H9 (cell line): ENCODE measurements around the gene TRABD2B. TPM values are rescaled to one million over a fixed set of nuclear protein-coding genes. Genes with fewer than 3 reads are reported as not detected.

Experiments used
- DNase-seq: peaks from one replicate; pipeline ENCODE4 v3.0.0-alpha.2; 2017
- H2AFZ ChIP-seq: one replicate; pipeline ENCODE4 v1.6.1; 2013; ENCODE audit warnings: mild to moderate bottlenecking, low read length, control low read depth, moderate library complexity
- H2AK5ac ChIP-seq: 2 replicates; pipeline ENCODE4 v1.6.1; 2013; ENCODE audit warnings: low read length, control low read depth, mixed read lengths; ENCODE audit not compliant: insufficient read length
- H2BK120ac ChIP-seq: one replicate; pipeline ENCODE4 v1.6.1; 2013; ENCODE audit warnings: low read depth, mild to moderate bottlenecking, low read length, control low read depth, inconsistent platforms; ENCODE audit not compliant: poor library complexity, severe bottlenecking
- H2BK12ac ChIP-seq: 2 replicates; pipeline ENCODE4 v1.6.1; 2013; ENCODE audit warnings: low read length, control low read depth, mixed read lengths, low read depth; ENCODE audit not compliant: insufficient read length
- H2BK15ac ChIP-seq: 2 replicates; pipeline ENCODE4 v1.6.1; 2013; ENCODE audit warnings: low read depth, low read length, control low read depth
- H2BK20ac ChIP-seq: one replicate; pipeline ENCODE4 v1.6.1; 2013; ENCODE audit warnings: low read depth, mild to moderate bottlenecking, low read length, control low read depth, inconsistent platforms; ENCODE audit not compliant: poor library complexity, severe bottlenecking
- H2BK5ac ChIP-seq: 2 replicates; pipeline ENCODE4 v1.6.1; 2013; ENCODE audit warnings: low read length, control low read depth, mixed read lengths; ENCODE audit not compliant: insufficient read length
- H3K14ac ChIP-seq: 2 replicates; pipeline ENCODE4 v1.6.1; 2013; ENCODE audit warnings: low read length, control low read depth; ENCODE audit not compliant: insufficient read depth
- H3K18ac ChIP-seq: 2 replicates; pipeline ENCODE4 v1.6.1; 2013; ENCODE audit warnings: low read depth, mild to moderate bottlenecking, mixed read lengths, low read length, control low read depth; ENCODE audit not compliant: insufficient read length
- H3K23ac ChIP-seq: 2 replicates; pipeline ENCODE4 v1.6.1; 2013; ENCODE audit warnings: low read length, control low read depth, mixed read lengths, low read depth; ENCODE audit not compliant: insufficient read length
- H3K23me2 ChIP-seq: 2 replicates; pipeline ENCODE4 v1.6.1; 2013; ENCODE audit warnings: low read depth, mild to moderate bottlenecking, mixed read lengths, low read length, control low read depth; ENCODE audit not compliant: insufficient read length, poor library complexity, severe bottlenecking
- H3K27ac ChIP-seq: 2 replicates; pipeline ENCODE4 v1.5.1; 2013; ENCODE audit warnings: low read length, control low read depth, mixed read lengths, low read depth; ENCODE audit not compliant: insufficient read length
- H3K27me3 ChIP-seq: 2 replicates; pipeline ENCODE4 v1.6.1; 2013; ENCODE audit warnings: low read length, control low read depth, inconsistent platforms; ENCODE audit not compliant: insufficient read depth
- H3K4ac ChIP-seq: 2 replicates; pipeline ENCODE4 v1.6.1; 2013; ENCODE audit warnings: low read depth, mild to moderate bottlenecking, control low read depth, inconsistent platforms, low read length, moderate library complexity
- H3K4me1 ChIP-seq: 2 replicates; pipeline ENCODE4 v1.6.1; 2013; ENCODE audit warnings: low read length, control low read depth, inconsistent platforms; ENCODE audit not compliant: insufficient read depth
- H3K4me2 ChIP-seq: 2 replicates; pipeline ENCODE4 v1.6.1; 2013; ENCODE audit warnings: low read length, control low read depth, mixed read lengths; ENCODE audit not compliant: insufficient read length, insufficient read depth
- H3K56ac ChIP-seq: 2 replicates; pipeline ENCODE4 v1.6.1; 2013; ENCODE audit warnings: low read depth, mild to moderate bottlenecking, mixed read lengths, low read length, control low read depth; ENCODE audit not compliant: insufficient read length
- H3K79me1 ChIP-seq: 2 replicates; pipeline ENCODE4 v1.6.1; 2013; ENCODE audit warnings: low read depth, mild to moderate bottlenecking, moderate library complexity, low read length, control low read depth, inconsistent platforms; ENCODE audit not compliant: insufficient read depth, poor library complexity, severe bottlenecking
- H3K79me2 ChIP-seq: 2 replicates; pipeline ENCODE4 v1.6.1; 2013; ENCODE audit warnings: low read length, control low read depth, inconsistent platforms; ENCODE audit not compliant: insufficient read depth
- H3K9ac ChIP-seq: 2 replicates; pipeline ENCODE4 v1.6.1; 2013; ENCODE audit warnings: low read length, control low read depth, mixed read lengths; ENCODE audit not compliant: insufficient read length; ENCODE audit errors: extremely low read depth
- H3K9me3 ChIP-seq: one replicate; pipeline ENCODE4 v1.6.1; 2013; ENCODE audit warnings: low read depth, low read length, inconsistent platforms; ENCODE audit not compliant: control insufficient read depth
- H3T11ph ChIP-seq: one replicate; pipeline ENCODE4 v1.6.1; 2013; ENCODE audit warnings: mild to moderate bottlenecking, low read length, control low read depth, inconsistent platforms
- H4K20me1 ChIP-seq: one replicate; pipeline ENCODE4 v1.6.1; 2013; ENCODE audit not compliant: control insufficient read depth, insufficient read length, insufficient read depth
- H4K5ac ChIP-seq: 2 replicates; pipeline ENCODE4 v1.6.1; 2013; ENCODE audit warnings: low read depth, mild to moderate bottlenecking, mixed read lengths, low read length, control low read depth; ENCODE audit not compliant: insufficient read length
- H4K8ac ChIP-seq: replicated peaks from 2 replicates; pipeline ENCODE4 v1.6.1; 2013; ENCODE audit warnings: low read length, control low read depth, mixed read lengths, low read depth; ENCODE audit not compliant: insufficient read length
- H4K91ac ChIP-seq: 2 replicates; pipeline ENCODE4 v1.6.1; 2013; ENCODE audit warnings: low read depth, mild to moderate bottlenecking, moderate library complexity, mixed read lengths, low read length, control low read depth; ENCODE audit not compliant: insufficient read length
- H3K27ac Mint-ChIP-seq, 3 experiments: 2 replicates in 2 of 3; 3 replicates in 1 of 3; pipeline ENCODE4 v1.8.0; 2020 to 2021; ENCODE audit warnings: mixed read lengths in 3 of 3, mild to moderate bottlenecking in 1 of 3, moderate library complexity in 1 of 3
- H3K27me3 Mint-ChIP-seq: 2 replicates; pipeline ENCODE4 v1.8.0; 2021; ENCODE audit warnings: low read depth, mild to moderate bottlenecking, moderate library complexity, mixed read lengths
- H3K36me3 Mint-ChIP-seq, 3 experiments: 2 replicates in 2 of 3; 3 replicates in 1 of 3; pipeline ENCODE4 v1.8.0; 2020 to 2021; ENCODE audit warnings: low read depth in 3 of 3, mixed read lengths in 3 of 3; ENCODE audit not compliant: insufficient read depth in 1 of 3
- H3K4me1 Mint-ChIP-seq, 2 experiments: 2 replicates each; pipeline ENCODE4 v1.8.0; 2020; ENCODE audit warnings: mixed read lengths in 2 of 2
- H3K4me3 Mint-ChIP-seq, 2 experiments: 2 replicates in 1 of 2; 3 replicates in 1 of 2; pipeline ENCODE4 v1.8.0; 2020 to 2021; ENCODE audit warnings: mild to moderate bottlenecking in 2 of 2, mixed read lengths in 2 of 2, moderate library complexity in 1 of 2
- H3K9me3 Mint-ChIP-seq, 2 experiments: 2 replicates in 1 of 2; 3 replicates in 1 of 2; pipeline ENCODE4 v1.8.0; 2020; ENCODE audit warnings: mild to moderate bottlenecking in 2 of 2, mixed read lengths in 2 of 2, moderate library complexity in 1 of 2
- WGBS: extraction: QIAGEN DNeasy Blood & Tissue Kit; methylation state at CpG from one replicate; pipeline ENCODE4 v1.1.7; 2013; ENCODE audit warnings: missing lambda C conversion rate, low lambda C conversion rate, mixed read lengths; ENCODE audit not compliant: insufficient read length; ENCODE audit errors: extremely low coverage; 5-methylcytosine and 5-hydroxymethylcytosine counted together
- total RNA-seq: library from RNA; stranded (reverse); gene quantifications from 2 replicates; pipeline ENCODE4 v1.2.1, GENCODE V29; 2021
- TF ChIP-seq, protein P1 (sequence below): fragments of 200-600 bp; sonication (generic); conservative IDR thresholded peaks from 3 replicates; pipeline ENCODE4 v1.8.0; 2021; ENCODE audit warnings: antibody characterized with exemption, mild to moderate bottlenecking

The TRABD2B gene
- total RNA-seq, 1 experiment from 2014 or later = 2.3 TPM

DNA sequence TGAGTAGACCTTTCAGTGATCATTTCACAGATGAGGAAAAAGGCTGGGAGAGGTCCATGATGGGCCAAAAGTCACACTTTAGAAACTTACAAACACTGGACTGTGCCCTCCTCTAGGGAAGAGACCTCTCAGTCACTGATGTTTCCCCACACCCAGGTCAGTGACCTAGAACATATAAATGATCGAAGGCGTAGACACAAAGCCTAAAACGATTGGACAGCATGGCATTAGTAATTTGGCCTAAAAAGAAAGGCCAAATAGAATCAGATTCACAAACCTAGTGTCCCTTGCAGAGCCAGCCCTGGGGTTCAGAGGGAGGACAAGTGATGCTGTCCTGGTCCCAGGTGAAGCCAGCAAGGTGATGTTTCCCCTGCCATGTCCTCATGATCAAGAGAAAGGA lies 27.7 kb downstream of the TRABD2B start:
- TF ChIP-seq, protein P1, sequence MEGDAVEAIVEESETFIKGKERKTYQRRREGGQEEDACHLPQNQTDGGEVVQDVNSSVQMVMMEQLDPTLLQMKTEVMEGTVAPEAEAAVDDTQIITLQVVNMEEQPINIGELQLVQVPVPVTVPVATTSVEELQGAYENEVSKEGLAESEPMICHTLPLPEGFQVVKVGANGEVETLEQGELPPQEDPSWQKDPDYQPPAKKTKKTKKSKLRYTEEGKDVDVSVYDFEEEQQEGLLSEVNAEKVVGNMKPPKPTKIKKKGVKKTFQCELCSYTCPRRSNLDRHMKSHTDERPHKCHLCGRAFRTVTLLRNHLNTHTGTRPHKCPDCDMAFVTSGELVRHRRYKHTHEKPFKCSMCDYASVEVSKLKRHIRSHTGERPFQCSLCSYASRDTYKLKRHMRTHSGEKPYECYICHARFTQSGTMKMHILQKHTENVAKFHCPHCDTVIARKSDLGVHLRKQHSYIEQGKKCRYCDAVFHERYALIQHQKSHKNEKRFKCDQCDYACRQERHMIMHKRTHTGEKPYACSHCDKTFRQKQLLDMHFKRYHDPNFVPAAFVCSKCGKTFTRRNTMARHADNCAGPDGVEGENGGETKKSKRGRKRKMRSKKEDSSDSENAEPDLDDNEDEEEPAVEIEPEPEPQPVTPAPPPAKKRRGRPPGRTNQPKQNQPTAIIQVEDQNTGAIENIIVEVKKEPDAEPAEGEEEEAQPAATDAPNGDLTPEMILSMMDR = no peak
- H3K27ac ChIP-seq = no peak overlapping the region
- H2BK120ac ChIP-seq = no peak overlapping the region
- H3K4ac ChIP-seq = no peak overlapping the region
- no peak overlapping the region for H4K8ac ChIP-seq
- WGBS = no CpG with 5 or more reads among the region's 3 CpGs
- Mint-ChIP-seq H3K27ac (no peak overlapping the region; a peak in 1 of 7 replicates), H3K36me3 (peaks cover 0 to 2% (median 0%) of the 10 kb centered on the region in 3 experiments; a peak in 2 of 7 replicates), H3K4me1 (peaks cover 4 to 6% of the 10 kb centered on the region in 2 experiments), H3K4me3 (no peak overlapping the region), H3K27me3 (peaks cover 1% of the 10 kb centered on the region; the same call in 1 of the 2 replicates), H3K9me3 (no peaks in the 10 kb centered on the region)
- H2AFZ ChIP-seq = no peak overlapping the region
- H4K91ac ChIP-seq = no peak overlapping the region
- no peaks in the 10 kb centered on the region for H3K4me1 ChIP-seq
- no peak overlapping the region for H2AK5ac ChIP-seq
- no peaks in the 10 kb centered on the region for H3K27me3 ChIP-seq
- H3K9ac ChIP-seq = no peak overlapping the region
- H3K79me1 ChIP-seq = no peaks in the 10 kb centered on the region
- no peak overlapping the region for H3K23ac ChIP-seq
- H2BK12ac ChIP-seq = no peak overlapping the region
- H3K56ac ChIP-seq = no peak overlapping the region
- H2BK20ac ChIP-seq = no peak overlapping the region
- H2BK5ac ChIP-seq = no peak overlapping the region
- H2BK15ac ChIP-seq = no peak overlapping the region
- H3K4me2 ChIP-seq = no peak overlapping the region
- peaks cover 3% of the 10 kb centered on the region for H4K20me1 ChIP-seq
- H4K5ac ChIP-seq = no peak overlapping the region
- H3K14ac ChIP-seq = no peak overlapping the region
- no peak overlapping the region for H3K18ac ChIP-seq
- H3K79me2 ChIP-seq = no peaks in the 10 kb centered on the region
- H3T11ph ChIP-seq = no peak overlapping the region
- H3K23me2 ChIP-seq = no peaks in the 10 kb centered on the region
- H3K9me3 ChIP-seq = no peaks in the 10 kb centered on the region
- no peak for DNase-seq
